ENCODE data around the gene IL2. TPM values are rescaled to one million over a fixed set of nuclear protein-coding genes. Genes with fewer than 3 reads are reported as not detected.

The IL2 gene
- total and polyA plus RNA-seq, 2 donors (not counting 3 experiments of a cell fraction or from before 2014, with no cell fraction given), result not detected

DNA sequence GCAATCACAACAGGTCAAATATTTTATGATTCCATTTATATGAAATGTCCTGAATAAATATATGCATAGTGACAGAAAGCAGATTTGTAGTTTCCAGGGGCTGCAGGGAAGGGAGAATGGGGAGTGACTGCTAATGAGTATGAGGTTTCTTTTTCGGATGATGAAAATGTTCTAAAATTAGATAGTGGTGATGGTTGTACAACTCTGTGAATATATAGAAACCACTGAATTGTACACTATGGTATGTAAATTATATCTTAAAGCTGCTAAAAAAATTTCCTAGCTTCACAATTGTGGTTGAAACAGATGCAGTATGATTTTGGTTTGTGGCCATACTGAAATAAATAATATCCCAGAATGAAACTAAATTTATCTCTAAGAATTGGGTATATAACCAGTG, 12.9 kb upstream of the IL2 start:
- BruUV-seq (replicated peaks), result no TSS peak
- no peak overlapping the region for H3K4me3 ChIP-seq (replicated peaks in 1 of 3; ENCODE audit: insufficient read depth in 1 of 3, low read depth in 1 of 3, low read length in 3 of 3)
- CTCF ChIA-PET, result no interaction called here
- H3K79me2 ChIP-seq (ENCODE audit: control insufficient read depth, insufficient read depth, low read length), result no peaks in the 10 kb centered on the region
- H3K4me1 ChIP-seq (ENCODE audit: control insufficient read depth, extremely low read depth, insufficient read depth, low read length), result no peaks in the 10 kb centered on the region
- intact Hi-C loops (cut with micrococcal nuclease) (no loop called here), dilution Hi-C loops (cut with MboI; ENCODE audit: extremely low pct_ligation_motif_present, low sequenced_read_pairs) (no loop called here)
- no peak overlapping the region for H3K27ac ChIP-seq (ENCODE audit: insufficient read depth, low read depth, low read length)
- DNase-seq (ENCODE audit: low read depth, low spot score) (no peak), FAIRE-seq (no peak)
- H3K9me3 ChIP-seq (replicated peaks; ENCODE audit: control insufficient read depth, insufficient read depth, low read length), result no peaks in the 10 kb centered on the region
- H3K9ac ChIP-seq (replicated peaks; ENCODE audit: extremely low read depth, insufficient read depth, low read length), result no peak overlapping the region
- H4K20me1 ChIP-seq (replicated peaks; ENCODE audit: control insufficient read depth, extremely low read depth, insufficient read depth, low read length), result no peaks in the 10 kb centered on the region
- H3K4me2 ChIP-seq (ENCODE audit: insufficient read depth, low read length), result no peak overlapping the region
- H3K9me1 ChIP-seq (replicated peaks; ENCODE audit: control insufficient read depth, extremely low read depth, insufficient read depth, low read length), result no peaks in the 10 kb centered on the region
- TF ChIP-seq, protein P1, sequence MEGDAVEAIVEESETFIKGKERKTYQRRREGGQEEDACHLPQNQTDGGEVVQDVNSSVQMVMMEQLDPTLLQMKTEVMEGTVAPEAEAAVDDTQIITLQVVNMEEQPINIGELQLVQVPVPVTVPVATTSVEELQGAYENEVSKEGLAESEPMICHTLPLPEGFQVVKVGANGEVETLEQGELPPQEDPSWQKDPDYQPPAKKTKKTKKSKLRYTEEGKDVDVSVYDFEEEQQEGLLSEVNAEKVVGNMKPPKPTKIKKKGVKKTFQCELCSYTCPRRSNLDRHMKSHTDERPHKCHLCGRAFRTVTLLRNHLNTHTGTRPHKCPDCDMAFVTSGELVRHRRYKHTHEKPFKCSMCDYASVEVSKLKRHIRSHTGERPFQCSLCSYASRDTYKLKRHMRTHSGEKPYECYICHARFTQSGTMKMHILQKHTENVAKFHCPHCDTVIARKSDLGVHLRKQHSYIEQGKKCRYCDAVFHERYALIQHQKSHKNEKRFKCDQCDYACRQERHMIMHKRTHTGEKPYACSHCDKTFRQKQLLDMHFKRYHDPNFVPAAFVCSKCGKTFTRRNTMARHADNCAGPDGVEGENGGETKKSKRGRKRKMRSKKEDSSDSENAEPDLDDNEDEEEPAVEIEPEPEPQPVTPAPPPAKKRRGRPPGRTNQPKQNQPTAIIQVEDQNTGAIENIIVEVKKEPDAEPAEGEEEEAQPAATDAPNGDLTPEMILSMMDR (IDR thresholded peaks at IDR 0.05; ENCODE audit: extremely low read depth in 1 of 2, insufficient read depth in 1 of 2, low read depth in 1 of 2, low read length in 2 of 2), result no peak
- no peak for TF ChIP-seq EZH2 (IDR thresholded peaks at IDR 0.05; ENCODE audit: borderline replicate concordance, low read depth, low read length, severe bottlenecking)
- TF ChIP-seq JUN (IDR thresholded peaks at IDR 0.05; ENCODE audit: borderline replicate concordance, insufficient read depth, insufficient read length, low read depth), result no peak
- no peak for TF ChIP-seq FOS (IDR thresholded peaks at IDR 0.05; ENCODE audit: borderline replicate concordance, insufficient read depth, low read length)
- TF ChIP-seq, protein P2, sequence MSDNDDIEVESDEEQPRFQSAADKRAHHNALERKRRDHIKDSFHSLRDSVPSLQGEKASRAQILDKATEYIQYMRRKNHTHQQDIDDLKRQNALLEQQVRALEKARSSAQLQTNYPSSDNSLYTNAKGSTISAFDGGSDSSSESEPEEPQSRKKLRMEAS (IDR thresholded peaks at IDR 0.05; ENCODE audit: insufficient read depth, insufficient read length), result no peak
- no peak for TF ChIP-seq POLR2AphosphoS5 (IDR thresholded peaks at IDR 0.05; ENCODE audit: insufficient read depth, low read depth, low read length)
- no peak for TF ChIP-seq POLR2A (IDR thresholded peaks at IDR 0.05; ENCODE audit: low read depth, low read length)
- no peak for TF ChIP-seq MYC (IDR thresholded peaks at IDR 0.05; ENCODE audit: low read depth, low read length)
- no peak for TF ChIP-seq GATA2 (IDR thresholded peaks at IDR 0.05; ENCODE audit: insufficient read depth, insufficient read length, low read depth, low read length)
- no peak overlapping the region for H2AFZ ChIP-seq (ENCODE audit: low read depth, low read length)
- POLR2A ChIA-PET, result no interaction called here
- no peaks in the 10 kb centered on the region for H3K36me3 ChIP-seq (ENCODE audit: control insufficient read depth in 2 of 2, extremely low read depth in 1 of 2, insufficient read depth in 2 of 2, low read length in 2 of 2)
- H3K27me3 ChIP-seq (ENCODE audit: control insufficient read depth in 2 of 2, insufficient read depth in 2 of 2, low read length in 2 of 2), result no peaks in the 10 kb centered on the region
